ENCODE measurements around the gene SLC44A3.

SLC44A3 gene

DNA sequence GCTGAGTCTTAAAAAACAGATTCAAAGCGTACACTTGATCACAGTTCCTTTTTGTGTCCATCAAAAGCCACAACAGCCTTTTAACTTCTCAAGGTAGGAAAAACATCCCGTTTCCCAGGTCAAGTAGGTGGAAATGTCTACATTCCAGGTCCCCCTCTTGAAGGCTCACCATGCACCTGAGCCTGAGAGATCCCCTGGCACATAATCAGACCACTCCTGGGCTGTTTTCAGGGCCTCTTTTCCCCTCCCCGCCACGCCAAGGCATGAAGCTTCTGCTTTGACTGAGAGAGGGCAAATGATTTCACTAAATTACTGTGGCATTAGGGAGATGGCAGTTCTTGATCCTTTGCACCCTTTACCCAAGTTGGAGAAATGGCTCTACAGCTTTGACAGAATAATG is 85.0 kb downstream of the SLC44A3 start:
- no peak overlapping the region for H3K4me3 ChIP-seq (ENCODE audit: low read depth, low read length)

GRCh38 chr1:94906382-94906781 is 86.2 kb downstream of the SLC44A3 start:
- H3K4me3 ChIP-seq (ENCODE audit: low read depth, low read length): no peak overlapping the region

GRCh38 chr1:94907136-94907535 is 87.0 kb downstream of the SLC44A3 start:
- H3K4me3 ChIP-seq (ENCODE audit: low read depth, low read length): no peak overlapping the region

DNA sequence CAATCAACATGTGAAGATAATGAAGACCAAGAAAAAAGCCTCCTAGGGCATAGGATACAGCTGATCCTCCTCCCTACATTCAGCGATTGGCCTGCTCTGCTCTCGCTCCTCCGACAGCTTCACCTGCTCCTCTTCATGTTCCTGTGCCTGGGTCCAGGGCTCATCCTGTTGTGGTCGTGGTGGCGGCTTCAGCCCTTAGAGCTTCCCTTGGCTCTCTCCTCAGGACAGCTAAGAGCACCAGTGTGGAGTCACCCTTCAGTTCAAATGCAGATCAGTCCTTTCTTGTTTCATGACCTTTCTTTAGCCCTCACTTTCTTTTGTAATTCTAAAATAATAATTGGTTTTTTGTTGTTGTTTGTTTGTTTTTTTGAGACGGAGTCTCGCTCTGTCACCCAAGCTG is 88.0 kb downstream of the SLC44A3 start:
- H3K4me3 ChIP-seq (ENCODE audit: low read depth, low read length): no peak overlapping the region

DNA sequence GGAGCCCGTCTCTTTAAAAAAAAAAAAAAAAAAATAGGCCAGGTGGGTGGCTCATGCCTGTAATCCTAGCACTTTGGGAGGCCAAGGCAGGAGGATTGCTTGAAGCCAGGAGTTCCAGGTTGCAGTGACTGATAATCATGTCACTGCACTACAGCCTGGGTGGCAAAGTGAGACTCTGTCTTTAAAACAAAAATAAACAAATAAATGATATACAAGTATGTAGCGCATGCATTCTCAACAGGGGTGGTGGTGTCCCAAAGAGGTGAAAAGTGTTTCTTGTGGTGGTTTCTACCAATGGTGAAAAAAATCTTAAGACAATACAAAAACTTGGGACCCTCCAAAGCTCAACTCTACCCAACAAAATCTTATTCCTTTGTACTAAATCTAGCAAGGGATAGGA is 88.8 kb downstream of the SLC44A3 start:
- no peak overlapping the region for H3K4me3 ChIP-seq (ENCODE audit: low read depth, low read length)

DNA sequence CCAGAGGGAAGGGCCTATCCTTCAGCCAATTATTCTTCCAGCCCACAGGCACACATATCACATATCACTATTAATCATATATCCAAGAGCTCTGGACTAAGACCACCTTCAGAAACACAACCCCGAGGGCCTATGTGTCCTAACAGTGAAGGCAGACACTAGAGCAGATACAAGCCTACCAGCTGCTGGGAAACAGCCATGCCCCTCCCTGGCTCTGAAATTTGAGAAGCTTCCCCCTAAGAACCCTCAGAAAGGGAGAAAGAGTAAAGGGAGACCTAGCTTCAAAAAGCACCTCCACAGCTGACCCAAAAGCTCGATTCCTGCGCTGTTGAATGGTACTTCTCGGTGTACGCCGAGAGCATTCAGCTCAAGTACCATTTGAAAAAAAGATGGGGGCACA is 89.3 kb downstream of the SLC44A3 start:
- H3K4me3 ChIP-seq (ENCODE audit: low read depth, low read length): no peak overlapping the region

GRCh38 chr1:94912263-94913184 is 92.4 kb downstream of the SLC44A3 start:
- H3K4me3 ChIP-seq (ENCODE audit: low read depth, low read length): no peak overlapping the region

- H3K4me3 ChIP-seq (ENCODE audit: low read depth, low read length): no peak overlapping the region
Observed at GRCh38 chr1:94917251-94917650, 97.1 kb downstream of the SLC44A3 start.

DNA sequence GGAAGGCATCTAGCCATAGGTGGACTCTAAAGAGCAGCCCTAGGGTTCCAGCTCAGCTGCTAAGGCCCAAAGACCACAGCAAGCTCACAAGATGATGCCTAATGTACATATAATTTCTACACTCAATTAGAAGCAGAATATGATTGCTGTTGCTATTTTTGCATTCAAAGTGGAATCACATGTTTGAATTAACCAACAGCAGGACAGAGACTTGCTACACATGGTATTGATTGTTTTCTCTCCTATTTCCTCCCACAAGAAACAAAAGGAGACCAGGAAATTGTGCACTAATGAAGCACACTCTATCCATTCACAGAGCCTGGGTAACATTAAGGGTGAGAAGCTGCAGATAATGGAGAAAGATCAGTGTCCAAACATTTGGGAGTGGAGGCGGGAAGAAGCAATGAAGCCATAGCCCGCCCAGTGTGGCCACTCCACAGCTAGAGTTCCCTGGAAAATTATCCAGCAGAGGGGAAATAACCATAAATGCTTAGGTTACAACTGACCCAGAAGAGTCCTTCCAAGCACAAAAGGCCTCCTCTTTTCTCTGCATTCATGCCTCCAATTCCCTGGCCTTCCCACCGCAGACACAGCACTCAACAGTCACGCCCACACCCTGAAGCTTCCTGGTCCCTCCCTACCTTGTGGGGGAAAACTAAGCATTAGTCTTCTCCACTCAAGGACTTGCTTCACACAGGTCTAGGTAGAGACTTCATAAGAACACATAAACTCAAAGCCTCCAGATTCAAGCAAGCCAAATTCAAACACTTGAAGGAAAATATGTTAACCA is 99.3 kb downstream of the SLC44A3 start:
- H3K4me3 ChIP-seq (ENCODE audit: low read depth, low read length): no peak overlapping the region

- no peak overlapping the region for H3K4me3 ChIP-seq (ENCODE audit: low read depth, low read length)
Observed at GRCh38 chr1:94920061-94920460, 99.9 kb downstream of the SLC44A3 start.

DNA sequence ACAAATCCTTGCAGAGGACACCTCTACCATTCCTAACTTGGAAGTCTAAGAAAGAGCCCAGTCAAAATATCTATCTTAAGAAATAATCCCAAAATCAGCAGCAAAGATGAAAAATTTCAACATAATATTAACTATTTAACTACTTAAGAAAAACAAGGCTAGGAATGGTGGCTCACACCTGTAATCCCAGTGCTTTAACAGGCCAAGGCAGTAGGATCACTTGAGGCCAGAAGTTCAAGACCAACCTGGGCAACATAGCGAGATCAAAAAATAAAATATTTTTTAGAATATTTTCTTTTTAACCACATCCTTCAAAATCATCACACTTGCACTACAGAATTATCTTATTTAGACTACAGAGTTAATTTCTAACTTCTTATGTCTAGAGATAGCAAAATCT is 101.8 kb downstream of the SLC44A3 start:
- no peak overlapping the region for H3K4me3 ChIP-seq (ENCODE audit: low read depth, low read length)

DNA sequence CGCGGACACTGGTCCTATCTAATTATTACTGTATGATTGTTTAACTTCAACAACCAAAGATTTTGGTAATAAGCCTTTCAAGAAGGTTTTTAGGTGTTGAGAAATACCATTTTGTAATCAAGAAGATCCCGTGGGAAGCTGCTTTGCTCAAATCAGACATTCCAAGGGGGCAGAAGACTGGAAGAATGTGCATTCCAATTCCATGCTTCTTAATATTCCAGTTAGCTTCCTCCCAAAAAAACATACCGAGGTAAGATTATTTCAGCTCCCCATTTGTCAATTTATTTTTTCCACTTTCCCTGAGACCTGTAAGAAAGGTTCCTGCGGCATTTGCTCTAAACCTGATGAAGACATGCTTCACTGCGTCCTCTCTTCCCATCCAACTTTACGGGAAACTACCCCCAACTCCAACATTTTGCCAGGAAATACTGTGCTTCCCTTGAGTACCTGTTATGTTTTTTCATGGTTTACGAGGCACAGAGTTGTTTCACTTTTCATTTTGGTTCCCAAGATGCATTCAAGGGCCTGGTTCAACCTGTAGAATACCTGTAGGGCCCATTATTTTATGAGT is 102.7 kb downstream of the SLC44A3 start:
- no peak overlapping the region for H3K4me3 ChIP-seq (ENCODE audit: low read depth, low read length)

DNA sequence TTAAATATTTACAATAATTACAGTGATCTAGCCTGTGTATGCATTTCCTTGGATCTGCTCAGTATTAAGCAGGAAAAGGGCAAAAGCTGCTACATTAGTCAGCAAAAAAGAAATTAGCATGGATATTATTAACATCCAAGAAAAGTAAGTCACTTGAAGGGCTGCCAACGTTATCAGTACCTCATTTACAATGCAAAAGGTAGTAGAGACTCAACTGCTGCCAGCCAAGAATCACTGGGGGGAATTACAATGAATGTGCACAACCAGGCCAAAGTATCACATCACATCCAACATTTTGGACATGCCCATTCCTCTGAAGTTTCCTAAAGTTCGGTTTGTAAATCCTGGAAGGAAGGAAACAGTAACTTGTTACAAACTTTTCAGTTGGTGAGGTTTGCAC is 104.8 kb downstream of the SLC44A3 start:
- peak overlapping the region; percentile 92 for H3K4me3 ChIP-seq (ENCODE audit: low read depth, low read length)

GRCh38 chr1:94925561-94926125 is 105.5 kb downstream of the SLC44A3 start:
- peak overlapping the region; percentile 92 for H3K4me3 ChIP-seq (ENCODE audit: low read depth, low read length)

DNA sequence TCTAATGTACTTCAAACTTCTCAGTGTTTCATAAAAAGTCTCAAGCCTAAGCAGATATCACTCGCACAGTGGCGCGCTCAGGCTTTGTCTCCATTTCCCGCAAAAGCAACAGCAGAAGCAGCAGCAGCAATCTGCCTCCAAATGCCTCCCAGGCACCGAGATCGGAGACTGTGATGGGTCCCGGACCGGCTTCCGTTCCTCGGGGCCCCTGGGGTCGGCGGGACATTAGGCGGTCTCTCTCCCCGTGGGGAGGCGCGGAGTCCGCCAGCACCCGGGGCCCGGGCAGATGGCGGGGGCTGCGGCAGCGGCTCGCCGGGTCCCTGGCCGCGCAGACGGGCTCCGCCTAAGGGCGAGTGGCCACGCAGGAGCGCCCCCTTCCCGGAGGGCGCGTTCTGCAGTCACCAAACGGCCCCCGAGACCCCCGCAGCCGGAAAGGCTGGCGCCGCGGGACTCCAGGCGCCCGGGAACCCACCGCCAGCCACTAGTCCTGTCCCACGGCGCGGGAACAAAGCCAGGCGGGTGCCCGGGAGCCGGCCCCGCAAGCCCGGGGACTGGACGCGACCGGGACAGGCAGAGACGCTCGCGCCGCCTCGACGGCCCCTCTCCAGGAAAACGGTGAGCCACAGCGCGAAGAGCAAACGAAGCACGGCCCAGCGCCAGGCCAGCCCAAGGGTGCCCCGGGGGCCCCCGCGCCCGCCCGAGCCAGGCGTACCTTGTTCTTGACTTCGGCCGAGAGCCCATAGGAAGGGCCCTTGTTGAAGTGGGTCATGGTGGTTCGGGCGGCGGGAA is 106.2 kb downstream of the SLC44A3 start:
- peak overlapping the region; percentile 92 for H3K4me3 ChIP-seq (ENCODE audit: low read depth, low read length)

GRCh38 chr1:94926915-94927404 is 106.8 kb downstream of the SLC44A3 start, which contains the start of gene CNN3:
CNN3 (minus strand) TSS chr1:94927110; CDS start chr1:94926894, 216 bp downstream.
- peak within 1 kb of the TSS; percentile 92 for H3K4me3 ChIP-seq (ENCODE audit: low read depth, low read length)

- H3K4me3 ChIP-seq (ENCODE audit: low read depth, low read length): peak overlapping the region; percentile 51
Observed at GRCh38 chr1:94927405-94928175, 107.4 kb downstream of the SLC44A3 start.

DNA sequence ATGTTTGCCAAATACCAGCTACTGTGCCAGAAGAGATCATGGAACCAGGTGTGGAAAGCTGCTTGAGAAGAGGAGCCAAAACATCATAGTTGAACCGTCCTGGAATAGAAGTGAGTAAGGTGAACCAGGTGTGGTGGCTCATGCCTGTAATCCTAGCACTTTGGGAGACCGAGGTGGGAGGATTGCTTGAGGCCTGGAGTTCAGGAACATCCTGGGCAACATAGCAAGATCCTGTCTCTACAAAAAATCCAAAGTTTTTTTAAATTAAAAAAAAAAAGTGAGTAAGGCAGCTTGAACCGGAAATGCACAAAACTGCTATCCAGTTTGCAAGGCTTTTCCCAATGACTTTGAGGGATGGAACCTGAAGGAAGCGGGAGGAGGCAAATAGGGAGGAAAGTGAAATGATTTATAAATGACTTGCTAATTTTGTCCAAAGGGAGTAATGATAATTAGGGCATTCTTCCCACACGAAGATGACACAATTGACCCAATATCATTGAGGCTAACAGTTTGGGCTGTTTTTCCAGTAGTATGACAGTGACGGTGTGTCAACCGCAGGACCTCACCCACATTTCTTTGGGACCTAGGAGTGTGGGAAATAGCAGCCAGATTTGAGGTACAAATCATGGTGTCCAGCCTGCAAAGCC is 108.3 kb downstream of the SLC44A3 start:
- H3K4me3 ChIP-seq (ENCODE audit: low read depth, low read length): peak overlapping the region; percentile 17
